Central memory CD8-positive, alpha-beta T cell (primary cell): Measurements from ENCODE around the gene IFT57.
A peak's percentile ranks its signal among the peaks of the same experiment; 100 is the strongest.

Experiments used
- ATAC-seq: fragments of 150-1000 bp; cut with Tn5 transposase; replicated peaks from 2 replicates; pipeline ENCODE4 v1.10.0; 2022; ENCODE audit warnings: mild to moderate bottlenecking, moderate FRiP score, moderate number of reproducible peaks; ENCODE audit not compliant: poor library complexity, severe bottlenecking; ENCODE audit errors: extremely low read depth
- DNase-seq, 2 donors: peaks; one replicate each; pipeline ENCODE4 v3.0.0; 2021; ENCODE audit warnings: low spot score in 2 of 2
- H3K27ac Mint-ChIP-seq: one replicate; pipeline ENCODE4 v1.8.0; 2022; ENCODE audit warnings: low read depth, mild to moderate bottlenecking, moderate library complexity, mixed read lengths
- H3K27me3 Mint-ChIP-seq: one replicate; pipeline ENCODE4 v1.8.0; 2022; ENCODE audit warnings: mixed read lengths
- H3K36me3 Mint-ChIP-seq: one replicate; pipeline ENCODE4 v1.8.0; 2022; ENCODE audit warnings: mild to moderate bottlenecking, moderate library complexity, mixed read lengths; ENCODE audit not compliant: insufficient read depth
- H3K4me1 Mint-ChIP-seq: one replicate; pipeline ENCODE4 v1.8.0; 2022; ENCODE audit warnings: mixed read lengths
- H3K4me3 Mint-ChIP-seq: one replicate; pipeline ENCODE4 v1.8.0; 2022; ENCODE audit warnings: mild to moderate bottlenecking, moderate library complexity, mixed read lengths
- H3K9me3 Mint-ChIP-seq: one replicate; pipeline ENCODE4 v1.8.0; 2022; ENCODE audit warnings: mixed read lengths

IFT57 gene

DNA sequence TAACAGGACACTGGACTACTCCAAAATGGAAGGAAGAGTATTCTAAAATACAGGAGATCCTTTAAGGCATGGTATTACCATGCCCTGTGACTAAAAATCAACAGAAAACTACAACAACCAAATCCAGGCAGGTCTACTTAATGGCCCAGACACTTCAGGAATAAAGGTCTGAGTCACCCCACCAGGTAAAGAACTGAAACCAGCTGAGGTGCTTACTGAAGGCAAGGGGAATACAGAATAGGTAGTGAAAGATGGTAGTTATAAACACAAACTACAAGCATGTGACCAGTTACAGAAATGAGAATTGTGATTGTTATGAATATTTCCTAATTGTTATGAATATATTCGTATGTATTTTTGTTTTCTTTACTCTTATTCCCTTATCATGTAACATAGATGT, 13.4 kb downstream of the IFT57 start:
- no peaks in the 10 kb centered on the region for H3K27me3 Mint-ChIP-seq
- no peaks in the 10 kb centered on the region for H3K4me1 Mint-ChIP-seq
- H3K4me3 Mint-ChIP-seq = no peak overlapping the region
- H3K36me3 Mint-ChIP-seq = peaks cover 7% of the 10 kb centered on the region
- no peaks in the 10 kb centered on the region for H3K9me3 Mint-ChIP-seq
- H3K27ac Mint-ChIP-seq = no peak overlapping the region
- ATAC-seq = no peak
- no peak for DNase-seq

DNA sequence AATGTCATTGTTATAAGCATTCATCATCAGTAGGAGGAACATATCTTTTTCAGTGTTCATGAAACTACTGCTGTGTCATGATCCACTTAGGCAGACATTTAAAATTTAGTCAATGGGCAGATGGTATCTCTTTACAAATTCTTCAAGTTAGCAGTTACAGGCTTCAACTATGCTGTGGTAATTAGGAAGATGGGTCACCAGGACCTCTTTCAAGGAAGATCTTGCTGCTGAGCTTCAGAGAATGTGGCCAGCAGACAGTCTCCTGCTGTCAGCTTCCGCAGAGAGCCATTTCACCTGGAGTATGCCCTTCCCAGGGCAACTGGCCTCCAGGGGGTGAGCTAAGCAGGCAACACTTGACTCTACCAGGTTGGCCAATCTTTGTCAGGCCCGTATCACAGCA, 19.4 kb downstream of the IFT57 start:
- DNase-seq (no peak), ATAC-seq (no peak)
- H3K4me1 Mint-ChIP-seq = peaks cover 18% of the 10 kb centered on the region
- H3K36me3 Mint-ChIP-seq = peaks cover under 1% of the 10 kb centered on the region
- H3K27me3 Mint-ChIP-seq = no peaks in the 10 kb centered on the region
- H3K9me3 Mint-ChIP-seq = no peaks in the 10 kb centered on the region
- H3K4me3 Mint-ChIP-seq = no peak overlapping the region
- no peak overlapping the region for H3K27ac Mint-ChIP-seq

DNA sequence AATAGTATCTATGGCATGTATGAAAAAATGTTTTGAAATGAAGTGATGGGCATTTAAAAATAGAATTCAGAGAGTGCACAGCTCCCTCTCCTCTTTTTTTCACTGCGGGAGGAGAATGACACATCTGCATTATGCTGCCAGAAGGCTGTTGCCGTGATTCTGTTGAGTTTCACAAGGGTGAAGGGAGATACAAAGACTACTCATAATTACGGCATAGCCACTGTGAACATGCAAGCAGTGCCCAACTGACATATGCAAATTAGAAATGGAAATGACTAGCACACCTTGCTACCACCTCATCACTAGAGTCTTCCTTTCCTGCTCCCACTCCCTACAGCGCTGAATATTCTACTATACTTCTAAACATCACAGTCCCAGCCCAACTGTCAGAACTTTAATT, 20.1 kb downstream of the IFT57 start:
- H3K36me3 Mint-ChIP-seq = no peaks in the 10 kb centered on the region
- no peak overlapping the region for H3K4me3 Mint-ChIP-seq
- DNase-seq (no peak), ATAC-seq (no peak)
- no peaks in the 10 kb centered on the region for H3K9me3 Mint-ChIP-seq
- no peaks in the 10 kb centered on the region for H3K27me3 Mint-ChIP-seq
- peaks cover 18% of the 10 kb centered on the region for H3K4me1 Mint-ChIP-seq
- H3K27ac Mint-ChIP-seq = no peak overlapping the region

DNA sequence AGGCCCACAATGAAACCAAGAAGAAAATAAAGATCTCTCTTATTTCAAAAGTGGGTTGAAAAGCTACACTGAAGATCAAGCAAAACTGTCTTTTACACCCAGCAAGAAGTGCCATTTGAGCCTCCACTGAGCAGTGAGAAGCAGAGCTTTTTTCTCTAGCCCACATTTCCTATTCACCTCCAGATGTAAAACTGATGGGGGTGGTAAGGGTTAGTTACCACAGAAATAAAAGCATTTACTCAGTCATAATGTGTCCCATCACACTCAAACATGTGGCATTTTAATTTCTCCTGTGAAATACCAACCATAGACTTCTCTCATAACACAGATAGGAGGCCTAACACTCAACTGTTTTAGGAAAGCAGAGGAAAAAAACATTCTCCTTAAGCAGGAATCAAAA, 21.0 kb downstream of the IFT57 start:
- DNase-seq = no peak
- Mint-ChIP-seq H3K27ac (no peak overlapping the region), H3K27me3 (no peaks in the 10 kb centered on the region), H3K4me3 (no peak overlapping the region), H3K4me1 (peaks cover 18% of the 10 kb centered on the region), H3K36me3 (no peaks in the 10 kb centered on the region), H3K9me3 (no peaks in the 10 kb centered on the region)
- no peak for ATAC-seq

DNA sequence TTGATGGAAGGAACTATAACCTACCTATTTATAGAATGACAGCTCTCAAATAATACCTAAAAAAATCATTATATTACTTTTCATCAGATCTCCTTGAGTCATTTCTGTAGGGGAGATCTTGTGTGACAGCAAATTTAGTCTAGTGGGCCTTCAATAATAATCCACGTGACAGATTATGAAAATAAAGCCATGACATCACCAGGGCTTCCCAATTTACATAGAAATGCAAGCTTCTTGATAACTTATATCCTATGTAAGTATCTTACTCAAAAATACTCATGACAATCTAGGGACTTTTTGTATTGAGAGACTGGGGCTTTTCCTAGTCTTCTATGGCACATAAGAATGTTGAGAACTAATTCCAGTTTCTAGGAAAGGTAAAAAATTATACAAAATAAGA, 21.6 kb downstream of the IFT57 start:
- Mint-ChIP-seq H3K27ac (no peak overlapping the region), H3K27me3 (no peaks in the 10 kb centered on the region)

DNA sequence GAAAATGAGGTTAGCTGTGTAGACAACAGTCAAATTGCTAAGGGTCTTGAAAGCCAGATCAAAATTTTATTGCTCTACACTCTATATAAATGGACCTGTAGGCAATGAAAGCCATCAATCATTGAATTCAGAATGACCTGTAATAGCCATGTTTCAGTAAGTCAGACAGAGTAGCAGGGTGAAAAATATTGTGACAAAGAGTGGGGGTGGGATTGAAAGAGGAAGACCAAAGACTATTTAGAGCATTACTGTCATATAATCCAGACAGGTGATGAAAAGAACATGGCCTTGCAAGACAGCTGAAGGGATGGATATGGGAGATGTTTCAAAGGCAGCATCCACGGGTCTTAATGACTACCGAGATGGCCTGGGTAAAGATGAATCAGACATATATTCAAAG, 22.2 kb downstream of the IFT57 start:
- no peaks in the 10 kb centered on the region for H3K36me3 Mint-ChIP-seq
- peak overlapping the region; percentile 1 for H3K27ac Mint-ChIP-seq
- DNase-seq (no peak), ATAC-seq (no peak)
- H3K4me3 Mint-ChIP-seq = no peak overlapping the region
- peaks cover 18% of the 10 kb centered on the region for H3K4me1 Mint-ChIP-seq
- no peaks in the 10 kb centered on the region for H3K27me3 Mint-ChIP-seq
- no peaks in the 10 kb centered on the region for H3K9me3 Mint-ChIP-seq

More for the DNA sequence above, 21.6 kb downstream of the IFT57 start:
- Mint-ChIP-seq H3K36me3 (no peaks in the 10 kb centered on the region), H3K4me1 (peaks cover 18% of the 10 kb centered on the region), H3K4me3 (no peak overlapping the region), H3K9me3 (no peaks in the 10 kb centered on the region)
- DNase-seq (no peak), ATAC-seq (no peak)

DNA sequence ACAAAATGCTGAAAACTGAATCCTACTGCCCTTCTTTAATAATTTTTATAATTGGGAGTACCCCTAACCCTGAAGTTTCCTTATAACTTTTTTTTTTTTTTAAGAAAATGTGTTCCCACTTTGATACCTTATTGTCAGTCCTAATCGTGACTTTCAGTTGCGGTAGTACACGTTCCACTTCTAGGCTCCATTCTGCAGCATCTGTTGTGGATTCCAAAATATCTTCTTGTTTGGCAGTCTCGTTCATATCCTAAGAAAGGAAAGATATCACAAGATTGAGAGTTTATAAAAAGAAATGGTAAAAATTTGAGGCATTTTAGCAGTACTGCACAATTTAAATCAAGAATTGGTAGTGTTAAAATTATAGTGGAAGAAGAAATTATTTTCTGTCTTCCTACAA, 30.8 kb downstream of the IFT57 start:
- Mint-ChIP-seq H3K36me3 (peaks cover 11% of the 10 kb centered on the region), H3K27ac (no peak overlapping the region), H3K27me3 (no peaks in the 10 kb centered on the region), H3K9me3 (no peaks in the 10 kb centered on the region), H3K4me1 (no peaks in the 10 kb centered on the region), H3K4me3 (no peak overlapping the region)
- no peak for DNase-seq
- no peak for ATAC-seq

DNA sequence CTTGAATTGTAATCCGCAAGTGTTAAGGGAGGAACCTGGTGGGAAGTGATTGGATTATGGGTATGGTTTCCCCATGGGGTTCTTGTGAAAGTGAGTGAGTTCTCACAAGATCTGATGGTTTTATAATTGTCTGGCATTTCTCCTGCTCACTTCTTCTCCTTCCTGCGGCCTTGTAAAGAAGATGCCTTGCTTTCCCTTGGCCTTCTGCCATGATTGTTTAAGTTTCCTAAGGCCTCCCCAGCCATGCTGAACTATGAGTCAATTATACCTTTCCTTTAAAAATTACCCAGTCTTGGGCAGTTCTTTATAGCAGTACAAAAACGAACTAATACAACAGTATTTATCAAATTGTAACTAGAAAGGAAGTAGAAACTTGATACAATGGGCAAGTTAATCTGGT, 31.9 kb downstream of the IFT57 start:
- ATAC-seq (no peak), DNase-seq (no peak)
- no peaks in the 10 kb centered on the region for H3K27me3 Mint-ChIP-seq
- no peaks in the 10 kb centered on the region for H3K4me1 Mint-ChIP-seq
- no peaks in the 10 kb centered on the region for H3K9me3 Mint-ChIP-seq
- no peak overlapping the region for H3K4me3 Mint-ChIP-seq
- H3K36me3 Mint-ChIP-seq = peaks cover 15% of the 10 kb centered on the region
- no peak overlapping the region for H3K27ac Mint-ChIP-seq

DNA sequence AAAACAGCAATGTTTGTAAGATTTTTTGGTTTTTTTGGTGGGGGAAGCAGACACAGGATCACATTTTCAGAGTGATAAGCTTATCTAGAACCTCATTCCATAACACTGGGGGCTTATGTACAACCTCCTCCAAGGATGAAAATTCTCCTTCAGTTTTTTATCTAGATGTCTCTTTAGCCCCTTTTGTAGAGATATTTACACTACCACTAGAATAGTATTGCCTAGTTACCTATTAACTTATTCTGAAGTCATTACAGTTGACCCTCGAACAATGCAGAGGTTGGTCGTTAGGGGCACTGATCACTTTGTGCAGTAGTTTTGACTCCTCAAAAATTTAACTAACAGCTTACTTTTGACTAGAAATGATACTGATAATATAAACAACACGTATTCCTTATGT, 32.8 kb downstream of the IFT57 start:
- no peak overlapping the region for H3K4me3 Mint-ChIP-seq
- no peaks in the 10 kb centered on the region for H3K4me1 Mint-ChIP-seq
- H3K9me3 Mint-ChIP-seq = no peaks in the 10 kb centered on the region
- no peaks in the 10 kb centered on the region for H3K27me3 Mint-ChIP-seq
- ATAC-seq = no peak
- no peak overlapping the region for H3K27ac Mint-ChIP-seq
- H3K36me3 Mint-ChIP-seq = peaks cover 15% of the 10 kb centered on the region
- DNase-seq = no peak

DNA sequence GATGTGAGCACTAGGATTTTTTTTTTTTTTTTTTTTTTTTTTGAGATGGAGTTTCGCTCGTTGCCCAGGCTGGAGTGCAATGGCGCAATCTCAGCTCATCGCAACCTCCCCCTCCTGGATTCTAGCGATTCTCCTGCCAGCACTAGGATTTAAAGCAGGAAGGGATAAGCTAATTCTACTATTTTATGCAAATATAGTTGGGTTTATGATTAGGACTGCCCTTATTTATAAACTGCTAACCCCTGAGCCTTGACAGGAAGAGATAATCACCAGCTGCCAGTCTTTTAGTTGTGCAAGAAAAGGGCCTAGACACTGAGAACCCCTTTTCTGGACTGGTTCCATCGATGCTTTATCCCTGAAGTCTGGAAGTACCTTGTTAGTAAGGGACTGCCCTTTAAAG, 36.7 kb downstream of the IFT57 start:
- Mint-ChIP-seq H3K27ac (no peak overlapping the region), H3K36me3 (peaks cover 17% of the 10 kb centered on the region), H3K4me1 (no peaks in the 10 kb centered on the region), H3K9me3 (no peaks in the 10 kb centered on the region), H3K27me3 (no peaks in the 10 kb centered on the region), H3K4me3 (no peak overlapping the region)
- ATAC-seq (no peak), DNase-seq (no peak)

DNA sequence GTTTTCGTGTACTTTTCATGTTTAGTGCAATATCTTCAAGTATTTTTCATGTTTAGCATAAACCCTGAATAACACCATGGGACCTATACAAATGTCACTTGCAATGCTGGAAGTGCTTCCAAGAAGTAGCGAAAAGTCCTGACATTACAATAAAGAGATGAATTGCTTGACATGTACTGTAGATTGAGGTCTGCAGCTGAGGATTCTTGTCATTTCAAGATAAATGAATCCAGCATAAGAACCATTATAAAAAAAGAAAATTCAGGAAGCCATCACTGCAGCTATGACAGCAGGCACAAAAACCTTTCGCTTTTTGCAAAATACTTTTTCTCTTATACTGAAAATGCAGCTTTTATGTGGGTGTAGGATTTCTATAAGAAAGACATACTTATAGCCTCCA, 37.4 kb downstream of the IFT57 start:
- no peak overlapping the region for H3K4me3 Mint-ChIP-seq
- peaks cover 12% of the 10 kb centered on the region for H3K36me3 Mint-ChIP-seq
- DNase-seq = no peak
- ATAC-seq = no peak
- no peaks in the 10 kb centered on the region for H3K4me1 Mint-ChIP-seq
- H3K9me3 Mint-ChIP-seq = no peaks in the 10 kb centered on the region
- H3K27ac Mint-ChIP-seq = no peak overlapping the region
- H3K27me3 Mint-ChIP-seq = no peaks in the 10 kb centered on the region

DNA sequence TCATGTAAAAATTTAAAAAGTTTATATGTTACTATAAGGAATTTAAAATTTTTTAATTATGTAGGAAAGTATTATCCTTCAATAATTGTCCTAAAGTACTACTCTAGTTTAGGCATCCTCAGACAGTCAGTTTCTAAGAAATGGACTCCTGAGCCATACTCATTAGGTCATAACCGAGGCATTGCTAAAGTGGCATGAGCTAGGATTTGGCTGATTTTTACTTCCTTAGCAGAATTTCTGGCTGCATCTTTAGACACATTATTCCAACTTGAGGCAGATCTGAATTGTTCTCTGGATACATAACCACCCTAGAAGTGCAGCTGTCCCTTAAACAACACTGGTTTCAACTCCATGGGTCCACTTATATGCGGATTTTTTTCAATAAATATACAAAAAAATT, 38.3 kb downstream of the IFT57 start:
- Mint-ChIP-seq H3K4me3 (no peak overlapping the region), H3K9me3 (no peaks in the 10 kb centered on the region), H3K27me3 (no peaks in the 10 kb centered on the region), H3K36me3 (peaks cover 9% of the 10 kb centered on the region), H3K27ac (no peak overlapping the region), H3K4me1 (no peaks in the 10 kb centered on the region)
- ATAC-seq (no peak), DNase-seq (no peak)

DNA sequence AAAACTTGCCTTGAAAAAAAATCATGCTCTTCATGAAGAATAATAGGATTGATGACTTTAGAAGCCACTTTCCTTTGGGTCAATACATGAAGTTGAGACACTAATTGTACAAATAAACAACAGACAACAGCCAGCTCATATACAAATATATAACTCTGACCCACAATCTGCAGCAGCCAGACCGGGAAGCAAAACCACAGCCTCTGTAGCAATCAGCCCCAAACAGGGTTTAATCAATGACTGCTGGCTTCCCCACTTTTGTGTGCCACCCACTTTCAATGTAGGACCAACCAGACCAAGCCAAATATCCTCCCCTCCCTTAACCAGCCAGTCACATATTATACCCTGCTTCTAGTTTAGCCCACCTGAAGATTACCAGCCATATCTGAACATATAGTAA, 39.0 kb downstream of the IFT57 start:
- H3K36me3 Mint-ChIP-seq = peaks cover 11% of the 10 kb centered on the region
- no peak overlapping the region for H3K27ac Mint-ChIP-seq
- H3K4me1 Mint-ChIP-seq = no peaks in the 10 kb centered on the region
- H3K9me3 Mint-ChIP-seq = no peaks in the 10 kb centered on the region
- no peak for DNase-seq
- ATAC-seq = no peak
- no peaks in the 10 kb centered on the region for H3K27me3 Mint-ChIP-seq
- no peak overlapping the region for H3K4me3 Mint-ChIP-seq

DNA sequence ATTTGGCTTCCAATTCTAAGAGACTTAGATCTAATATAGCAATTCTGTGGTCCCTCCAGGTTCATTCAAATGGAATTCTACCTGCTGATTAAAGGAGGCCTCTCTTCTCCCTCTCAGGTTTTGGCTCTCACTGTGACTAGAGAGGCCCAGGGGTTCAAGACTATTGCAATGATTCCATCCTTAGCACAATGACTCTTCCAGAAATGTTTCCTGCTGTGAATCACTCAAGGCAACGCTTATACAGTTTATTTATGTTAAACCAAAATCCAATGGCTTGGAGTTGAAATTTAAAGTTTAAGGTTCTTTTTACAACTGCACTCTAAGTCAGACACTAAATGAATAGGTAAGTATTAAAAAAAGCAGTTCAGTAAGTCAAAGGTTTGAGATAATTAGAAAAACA, 39.9 kb downstream of the IFT57 start:
- Mint-ChIP-seq H3K36me3 (peaks cover 11% of the 10 kb centered on the region), H3K27me3 (no peaks in the 10 kb centered on the region), H3K27ac (no peak overlapping the region), H3K4me3 (no peak overlapping the region), H3K9me3 (no peaks in the 10 kb centered on the region), H3K4me1 (no peaks in the 10 kb centered on the region)
- ATAC-seq (no peak), DNase-seq (no peak)
